Osteoblast (primary cell): ENCODE measurements around the gene PCED1B. TPM values are rescaled to one million over a fixed set of nuclear protein-coding genes. Genes with fewer than 3 reads are reported as not detected.

Experiments used
- DNase-seq: peaks from one replicate; pipeline ENCODE4 v3.0.0; 2011; ENCODE audit warnings: low spot score, mixed read lengths; ENCODE audit not compliant: insufficient read length; ENCODE audit errors: missing footprints
- H2AFZ ChIP-seq: 2 replicates; pipeline ENCODE4 v1.6.0; 2011; ENCODE audit warnings: mild to moderate bottlenecking, low read length
- H3K27ac ChIP-seq: 2 replicates; pipeline ENCODE4 v1.5.1; 2011; ENCODE audit warnings: mild to moderate bottlenecking, low read depth, low read length, moderate library complexity
- H3K27me3 ChIP-seq: 2 replicates; pipeline ENCODE4 v1.6.0; 2012; ENCODE audit warnings: mild to moderate bottlenecking, control low read depth, inconsistent platforms, low read length, moderate library complexity; ENCODE audit not compliant: insufficient read depth
- H3K36me3 ChIP-seq: 2 replicates; pipeline ENCODE4 v1.5.1; 2011; ENCODE audit warnings: mild to moderate bottlenecking, low read length, control low read depth, moderate library complexity; ENCODE audit not compliant: insufficient read depth
- H3K4me1 ChIP-seq: 2 replicates; pipeline ENCODE4 v1.5.1; 2011; ENCODE audit warnings: mild to moderate bottlenecking, low read length, control low read depth, moderate library complexity; ENCODE audit not compliant: insufficient read depth
- H3K4me2 ChIP-seq: 2 replicates; pipeline ENCODE4 v1.6.0; 2011; ENCODE audit warnings: mild to moderate bottlenecking, low read length; ENCODE audit not compliant: insufficient read depth
- H3K4me3 ChIP-seq: fragments of 200-600 bp; sonication (generic); 3 replicates; pipeline ENCODE4 v1.5.1; 2012; ENCODE audit warnings: mild to moderate bottlenecking, low read length, inconsistent platforms; ENCODE audit not compliant: insufficient read depth
- H3K79me2 ChIP-seq: 2 replicates; pipeline ENCODE4 v1.6.0; 2012; ENCODE audit warnings: mild to moderate bottlenecking, low read length, control low read depth, inconsistent platforms; ENCODE audit not compliant: insufficient read depth
- H3K9me3 ChIP-seq: 2 replicates; pipeline ENCODE4 v1.5.1; 2011; ENCODE audit warnings: low read depth, low read length, control low read depth
- H4K20me1 ChIP-seq: 2 replicates; pipeline ENCODE4 v1.6.0; 2012; ENCODE audit warnings: mild to moderate bottlenecking, low read length, control low read depth; ENCODE audit not compliant: insufficient read depth
- total RNA-seq: library from RNA; depleted of rRNA; stranded (reverse); fragments of >200 nt; gene quantifications from 2 replicates; pipeline ENCODE4 v1.2.3, GENCODE V29; 2012
- TF ChIP-seq, protein P1 (sequence below): IDR thresholded peaks from 2 replicates; pipeline ENCODE4 v1.5.1; 2011; ENCODE audit warnings: mild to moderate bottlenecking, low read depth, low read length, moderate library complexity; ENCODE audit errors: extremely low read depth

Gene PCED1B
- total RNA-seq, 1 donor: 0.36 TPM

DNA sequence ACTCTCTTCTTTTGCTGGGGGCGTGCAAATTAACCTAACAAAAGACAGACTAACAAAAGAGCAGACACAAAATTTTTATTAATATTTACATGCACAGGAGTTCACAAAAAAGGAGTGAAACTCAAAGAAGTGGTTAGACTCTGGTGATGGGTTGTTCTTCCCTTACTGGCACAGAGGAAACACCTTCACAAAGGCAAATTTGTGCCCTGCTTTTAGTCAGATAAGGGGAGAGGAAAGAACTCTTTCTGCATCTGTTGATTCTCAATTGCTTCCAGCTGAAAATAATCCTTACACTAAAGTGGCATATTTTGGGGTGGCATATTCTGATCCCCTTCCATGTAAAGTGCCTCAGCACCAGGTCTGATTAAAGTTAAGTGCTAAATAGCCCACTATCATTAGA, 190.5 kb downstream of the PCED1B start:
- no peak for DNase-seq
- Histone ChIP-seq H3K9me3 (no peaks in the 10 kb centered on the region), H3K79me2 (no peaks in the 10 kb centered on the region), H4K20me1 (no peaks in the 10 kb centered on the region), H2AFZ (no peak overlapping the region), H3K4me3 (no peak overlapping the region), H3K36me3 (no peaks in the 10 kb centered on the region), H3K27me3 (no peaks in the 10 kb centered on the region), H3K27ac (no peak overlapping the region), H3K4me1 (peaks cover 46% of the 10 kb centered on the region), H3K4me2 (no peak overlapping the region)
- TF ChIP-seq, protein P1, sequence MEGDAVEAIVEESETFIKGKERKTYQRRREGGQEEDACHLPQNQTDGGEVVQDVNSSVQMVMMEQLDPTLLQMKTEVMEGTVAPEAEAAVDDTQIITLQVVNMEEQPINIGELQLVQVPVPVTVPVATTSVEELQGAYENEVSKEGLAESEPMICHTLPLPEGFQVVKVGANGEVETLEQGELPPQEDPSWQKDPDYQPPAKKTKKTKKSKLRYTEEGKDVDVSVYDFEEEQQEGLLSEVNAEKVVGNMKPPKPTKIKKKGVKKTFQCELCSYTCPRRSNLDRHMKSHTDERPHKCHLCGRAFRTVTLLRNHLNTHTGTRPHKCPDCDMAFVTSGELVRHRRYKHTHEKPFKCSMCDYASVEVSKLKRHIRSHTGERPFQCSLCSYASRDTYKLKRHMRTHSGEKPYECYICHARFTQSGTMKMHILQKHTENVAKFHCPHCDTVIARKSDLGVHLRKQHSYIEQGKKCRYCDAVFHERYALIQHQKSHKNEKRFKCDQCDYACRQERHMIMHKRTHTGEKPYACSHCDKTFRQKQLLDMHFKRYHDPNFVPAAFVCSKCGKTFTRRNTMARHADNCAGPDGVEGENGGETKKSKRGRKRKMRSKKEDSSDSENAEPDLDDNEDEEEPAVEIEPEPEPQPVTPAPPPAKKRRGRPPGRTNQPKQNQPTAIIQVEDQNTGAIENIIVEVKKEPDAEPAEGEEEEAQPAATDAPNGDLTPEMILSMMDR: no peak

DNA sequence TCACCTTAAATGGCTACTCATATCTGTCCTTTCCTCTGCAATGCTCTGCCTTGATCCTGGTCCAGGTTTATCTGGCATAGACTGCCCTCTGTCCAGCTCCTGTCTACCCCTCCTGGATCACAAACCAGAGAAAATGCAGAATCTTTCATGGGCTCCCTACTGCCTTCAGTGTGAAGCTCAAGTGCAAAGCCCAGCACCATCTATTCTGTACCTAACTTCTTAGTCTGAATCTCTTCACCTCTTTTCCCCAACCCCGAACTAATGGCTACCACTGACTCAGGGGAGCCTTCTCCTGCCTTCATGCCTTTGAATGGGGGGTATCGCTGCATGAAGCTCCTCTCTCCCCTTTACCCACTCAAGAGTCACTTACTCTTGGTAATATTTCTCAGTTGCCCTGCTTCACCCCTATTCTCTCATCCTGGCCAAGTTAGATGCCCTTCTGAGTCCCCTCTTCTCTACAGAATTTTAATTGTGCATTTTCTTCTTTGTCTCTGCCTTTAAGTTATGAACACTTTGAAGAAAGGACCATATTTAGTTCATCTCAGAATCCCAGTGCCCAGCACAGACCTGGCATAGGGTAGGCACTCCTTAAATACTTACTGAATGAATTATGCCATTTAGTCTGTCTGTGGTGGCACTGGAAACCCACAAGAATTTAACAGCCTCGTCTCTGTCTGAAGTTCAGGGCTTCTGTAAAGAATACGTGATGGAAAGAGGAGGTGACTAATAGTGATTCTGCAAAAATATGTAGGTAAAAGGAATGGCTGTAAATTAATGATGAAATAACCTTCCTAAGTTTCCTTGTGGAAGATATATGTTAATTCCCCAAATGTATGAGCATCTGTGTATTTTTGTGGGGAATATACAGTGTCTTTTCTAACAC, 191.6 kb downstream of the PCED1B start:
- Histone ChIP-seq H3K27ac (peak overlapping the region; percentile 91), H3K4me2 (peak overlapping the region; percentile 55), H3K4me3 (no peak overlapping the region), H3K79me2 (no peaks in the 10 kb centered on the region), H3K4me1 (peaks cover 46% of the 10 kb centered on the region), H4K20me1 (no peaks in the 10 kb centered on the region), H3K27me3 (no peaks in the 10 kb centered on the region), H3K9me3 (no peaks in the 10 kb centered on the region), H3K36me3 (no peaks in the 10 kb centered on the region), H2AFZ (no peak overlapping the region)
- DNase-seq: peak; percentile 58
- TF ChIP-seq, protein P1: no peak

DNA sequence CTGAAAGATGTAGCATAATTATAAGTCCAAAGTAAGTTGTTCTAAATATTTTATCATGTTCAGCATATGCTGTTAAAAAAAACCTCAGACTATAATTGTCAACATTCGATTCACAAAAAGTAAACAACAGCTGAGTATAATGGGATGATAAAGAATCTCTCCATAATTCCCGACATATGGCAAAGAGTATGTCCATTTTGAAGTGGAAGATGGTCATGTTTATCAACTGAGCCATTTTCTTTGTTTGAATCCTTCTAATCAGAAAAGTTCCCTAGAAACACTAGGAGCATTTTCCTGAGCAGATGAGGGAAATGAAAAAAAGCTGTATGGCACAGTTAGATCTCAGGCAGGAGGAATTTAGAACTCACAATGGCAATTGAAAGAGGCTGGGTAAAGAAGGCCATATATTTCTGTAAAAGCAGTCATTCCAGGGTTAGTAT, 192.4 kb downstream of the PCED1B start:
- Histone ChIP-seq H3K4me3 (no peak overlapping the region), H3K27me3 (no peaks in the 10 kb centered on the region), H3K4me1 (peaks cover 48% of the 10 kb centered on the region), H3K4me2 (peak overlapping the region; percentile 55), H4K20me1 (no peaks in the 10 kb centered on the region), H3K79me2 (no peaks in the 10 kb centered on the region), H3K9me3 (no peaks in the 10 kb centered on the region), H3K27ac (peak overlapping the region; percentile 91), H3K36me3 (no peaks in the 10 kb centered on the region), H2AFZ (no peak overlapping the region)
- TF ChIP-seq, protein P1: no peak
- no peak for DNase-seq

DNA sequence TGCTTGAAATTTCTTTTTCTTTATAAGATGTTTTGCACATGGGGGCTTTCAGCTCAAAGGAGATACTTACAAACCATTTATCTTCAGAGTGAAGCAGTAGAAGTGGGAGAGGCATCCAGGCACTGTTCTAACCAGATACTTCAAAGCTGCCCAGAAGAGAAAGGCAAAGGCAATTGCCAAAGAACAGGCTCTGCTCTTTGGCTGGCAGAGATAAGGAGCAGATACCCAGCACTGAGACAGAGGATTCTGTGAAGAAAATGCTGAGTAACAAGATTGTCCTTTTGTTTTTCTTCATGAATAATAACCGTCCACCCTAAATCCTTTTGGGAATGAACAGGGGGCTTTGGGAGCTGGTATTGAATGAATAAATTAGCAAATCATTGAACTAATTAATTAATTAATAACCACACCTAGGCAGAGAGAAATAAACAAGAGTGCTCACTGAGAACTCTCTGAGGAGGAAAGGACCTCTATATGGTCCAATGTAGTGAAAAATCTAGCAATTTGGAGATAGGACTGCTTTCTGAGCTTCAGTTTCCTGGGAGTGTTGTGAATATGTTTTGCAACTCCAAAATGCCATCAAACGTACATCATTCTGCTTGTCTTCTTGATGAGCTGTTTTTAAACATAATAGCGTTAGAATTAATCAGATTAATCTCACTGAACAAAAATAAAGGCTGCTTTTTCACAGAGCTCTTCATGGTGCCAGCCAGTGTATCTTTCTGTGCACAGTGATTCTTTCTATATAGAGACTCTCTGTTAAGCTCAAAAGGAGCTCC, 193.2 kb downstream of the PCED1B start:
- peak; percentile 64 for DNase-seq
- TF ChIP-seq, protein P1: no peak
- Histone ChIP-seq H3K36me3 (no peaks in the 10 kb centered on the region), H2AFZ (no peak overlapping the region), H3K79me2 (no peaks in the 10 kb centered on the region), H3K27ac (peak overlapping the region; percentile 91), H3K4me3 (no peak overlapping the region), H4K20me1 (no peaks in the 10 kb centered on the region), H3K4me1 (peaks cover 48% of the 10 kb centered on the region), H3K9me3 (no peaks in the 10 kb centered on the region), H3K4me2 (peak overlapping the region; percentile 2), H3K27me3 (no peaks in the 10 kb centered on the region)
